GM19238 (cell line): ENCODE data around the gene CNTD1.
"Not testable (repeated sequence)": the region's sequence is repeated elsewhere in the genome, so short reads cannot be mapped to it uniquely, and the experiment has no call there.

ENCODE experiments used
- DNase-seq: peaks from one replicate; pipeline ENCODE4 v3.0.0; 2011; ENCODE audit warnings: low spot score; ENCODE audit not compliant: insufficient read length

Gene CNTD1, protein sequence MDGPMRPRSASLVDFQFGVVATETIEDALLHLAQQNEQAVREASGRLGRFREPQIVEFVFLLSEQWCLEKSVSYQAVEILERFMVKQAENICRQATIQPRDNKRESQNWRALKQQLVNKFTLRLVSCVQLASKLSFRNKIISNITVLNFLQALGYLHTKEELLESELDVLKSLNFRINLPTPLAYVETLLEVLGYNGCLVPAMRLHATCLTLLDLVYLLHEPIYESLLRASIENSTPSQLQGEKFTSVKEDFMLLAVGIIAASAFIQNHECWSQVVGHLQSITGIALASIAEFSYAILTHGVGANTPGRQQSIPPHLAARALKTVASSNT

GRCh38 chr17:42798383-42799380 is at the start of gene CNTD1, which contains the start of gene COA3:
CNTD1 (plus strand) TSS chr17:42798861; CDS start chr17:42799068, 207 bp downstream.
COA3 (minus strand) TSS chr17:42798704; CDS start chr17:42798681, 23 bp downstream.
- peak; percentile 93 for DNase-seq

GRCh38 chr17:42748908-42749798 is 49.5 kb upstream of the CNTD1 start:
- no peak for DNase-seq

DNA sequence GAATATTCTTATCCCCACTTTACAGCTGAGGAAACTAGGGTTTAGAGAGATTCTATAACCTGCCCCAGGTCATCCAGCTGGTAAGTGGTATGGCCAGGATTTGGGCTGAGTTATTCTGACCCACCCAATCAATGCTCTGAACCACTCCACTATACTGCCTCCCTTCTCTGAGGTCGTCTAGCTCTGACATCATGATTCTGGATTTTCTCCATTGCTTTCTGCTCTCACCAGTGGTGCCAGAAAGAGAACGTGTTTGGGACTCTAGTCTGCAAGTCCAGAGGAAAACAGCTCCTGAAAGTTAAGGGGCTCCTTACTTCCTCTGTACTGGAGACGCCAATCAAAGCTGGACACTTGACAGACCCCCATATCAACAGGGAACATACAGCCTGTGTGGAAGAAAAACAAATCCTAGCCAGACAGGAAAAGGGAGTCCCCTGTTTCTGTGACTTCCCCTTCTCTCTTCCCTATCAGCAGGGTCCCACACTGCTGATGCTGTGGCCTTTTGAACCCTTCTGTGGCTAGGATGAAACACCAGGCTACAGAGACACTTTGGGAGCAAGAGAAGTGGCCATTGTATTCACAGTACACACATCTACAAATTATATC is 47.8 kb upstream of the CNTD1 start:
- DNase-seq = no peak

DNA sequence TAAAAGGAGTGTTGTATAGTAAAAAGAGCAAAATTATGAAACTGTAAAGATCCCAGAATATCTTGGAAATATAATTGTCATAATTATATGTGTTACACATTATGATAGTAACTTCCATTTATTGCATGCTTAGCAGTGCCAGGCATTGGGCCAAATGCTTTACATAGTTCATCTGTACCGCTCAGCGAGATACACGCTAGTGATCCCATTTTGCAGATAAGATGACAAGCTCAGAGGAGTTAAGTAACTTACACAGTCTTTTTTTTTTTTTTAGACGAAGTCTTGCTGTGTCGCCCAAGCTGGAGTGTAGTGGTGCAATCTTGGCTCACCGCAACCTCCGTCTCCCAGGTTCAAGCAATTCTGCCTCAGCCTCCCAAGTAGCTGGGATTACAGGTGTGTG is 47.0 kb upstream of the CNTD1 start:
- DNase-seq = no peak

GRCh38 chr17:42754782-42755181 is 43.9 kb upstream of the CNTD1 start:
- DNase-seq = no peak

- no peak for DNase-seq
Observed at GRCh38 chr17:42759982-42760651, 38.5 kb upstream of the CNTD1 start.

DNA sequence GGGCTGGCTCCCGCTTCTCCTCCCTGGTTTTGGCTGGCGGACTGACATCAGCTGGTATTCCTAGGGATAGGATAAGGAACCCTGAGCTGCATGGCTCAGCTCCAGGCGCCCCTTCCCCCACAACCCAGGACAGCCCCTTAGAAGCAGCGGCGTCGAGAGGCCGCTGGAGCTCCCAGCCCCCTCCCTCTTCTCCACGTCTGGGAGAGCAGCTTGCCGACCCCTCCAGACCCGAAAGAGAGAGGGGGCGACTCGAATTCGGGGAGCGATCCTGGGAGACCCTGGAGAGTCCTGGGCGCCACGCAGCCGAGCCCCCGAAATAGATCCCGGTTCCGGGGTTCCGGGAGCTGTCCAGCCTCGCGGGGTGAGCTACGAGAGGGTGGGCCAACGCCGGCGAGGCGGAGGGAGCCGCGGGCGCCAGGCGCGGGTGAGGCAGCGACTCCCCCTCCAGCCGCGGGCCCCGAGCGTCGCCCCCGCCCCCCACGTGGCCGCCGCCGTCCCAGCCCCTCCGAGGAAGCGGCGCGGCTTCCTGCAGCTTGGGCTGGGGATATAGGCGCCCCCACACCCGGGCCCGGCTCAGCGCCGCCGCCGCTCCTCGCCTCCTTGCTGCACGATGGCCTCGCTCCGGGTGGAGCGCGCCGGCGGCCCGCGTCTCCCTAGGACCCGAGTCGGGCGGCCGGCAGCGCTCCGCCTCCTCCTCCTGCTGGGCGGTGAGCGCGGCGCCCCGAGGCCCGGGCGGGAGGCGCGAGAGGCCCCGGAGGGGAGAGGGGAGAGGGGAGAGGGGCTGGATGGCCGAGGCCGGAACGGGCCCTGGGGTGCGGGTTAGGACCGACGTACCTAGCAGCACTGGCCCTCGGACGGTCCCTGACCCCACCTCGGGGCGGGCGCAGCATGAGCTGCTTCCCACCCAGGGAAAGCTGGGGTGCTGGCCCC is 37.7 kb upstream of the CNTD1 start, which contains the start of gene RAMP2:
Gene RAMP2 (plus strand): TSS at position 576 of the 930 bp plus-strand sequence. CDS start 35 bp downstream, at position 611.
- no peak for DNase-seq

GRCh38 chr17:42761638-42762037 is 37.0 kb upstream of the CNTD1 start:
- no peak for DNase-seq

DNA sequence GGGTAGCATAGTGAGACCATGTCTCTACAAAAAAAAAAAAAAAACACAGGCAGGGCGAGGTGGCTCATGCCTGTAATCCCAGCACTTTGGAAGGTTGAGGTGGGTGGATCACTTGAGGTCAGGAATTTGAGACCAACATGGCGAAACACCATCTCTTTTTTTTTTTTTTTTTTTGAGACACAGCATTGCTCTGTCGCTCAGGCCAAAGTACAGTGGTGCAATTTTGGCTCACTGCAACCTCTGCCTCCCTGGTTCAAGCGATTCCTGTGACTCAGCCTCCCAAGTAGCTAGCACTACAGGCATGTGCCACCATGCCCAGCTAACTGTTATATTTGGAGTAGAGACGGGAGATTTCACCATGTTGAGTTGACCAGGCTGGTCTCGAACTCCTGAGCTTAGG is 32.5 kb upstream of the CNTD1 start:
- no peak for DNase-seq

- no peak for DNase-seq
Observed at GRCh38 chr17:42767512-42767911, 31.1 kb upstream of the CNTD1 start.

- not testable (repeated sequence) for DNase-seq
Observed at GRCh38 chr17:42768006-42768405, 30.7 kb upstream of the CNTD1 start.

DNA sequence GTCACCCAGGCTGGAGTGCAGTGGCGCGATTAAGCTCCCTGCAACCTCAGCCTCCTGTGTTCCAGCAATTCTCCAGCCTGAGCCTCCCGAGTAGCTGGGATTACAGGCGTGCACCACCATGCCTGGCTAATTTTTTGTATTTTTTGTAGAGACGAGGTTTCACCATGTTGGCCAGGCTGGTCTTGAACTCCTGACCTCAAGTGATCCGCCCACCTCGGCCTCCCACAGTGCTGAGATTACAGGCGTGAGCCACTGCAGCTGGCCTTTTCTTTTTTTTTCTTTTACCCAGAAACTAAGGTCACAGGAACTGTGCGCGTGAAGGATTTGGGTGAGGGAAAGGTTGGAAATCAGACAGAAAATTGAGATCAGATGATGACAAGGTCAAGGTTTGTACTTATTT is 28.7 kb upstream of the CNTD1 start:
- not testable (repeated sequence) for DNase-seq

- DNase-seq = no peak
Observed at GRCh38 chr17:42772945-42773289, 25.7 kb upstream of the CNTD1 start.

DNA sequence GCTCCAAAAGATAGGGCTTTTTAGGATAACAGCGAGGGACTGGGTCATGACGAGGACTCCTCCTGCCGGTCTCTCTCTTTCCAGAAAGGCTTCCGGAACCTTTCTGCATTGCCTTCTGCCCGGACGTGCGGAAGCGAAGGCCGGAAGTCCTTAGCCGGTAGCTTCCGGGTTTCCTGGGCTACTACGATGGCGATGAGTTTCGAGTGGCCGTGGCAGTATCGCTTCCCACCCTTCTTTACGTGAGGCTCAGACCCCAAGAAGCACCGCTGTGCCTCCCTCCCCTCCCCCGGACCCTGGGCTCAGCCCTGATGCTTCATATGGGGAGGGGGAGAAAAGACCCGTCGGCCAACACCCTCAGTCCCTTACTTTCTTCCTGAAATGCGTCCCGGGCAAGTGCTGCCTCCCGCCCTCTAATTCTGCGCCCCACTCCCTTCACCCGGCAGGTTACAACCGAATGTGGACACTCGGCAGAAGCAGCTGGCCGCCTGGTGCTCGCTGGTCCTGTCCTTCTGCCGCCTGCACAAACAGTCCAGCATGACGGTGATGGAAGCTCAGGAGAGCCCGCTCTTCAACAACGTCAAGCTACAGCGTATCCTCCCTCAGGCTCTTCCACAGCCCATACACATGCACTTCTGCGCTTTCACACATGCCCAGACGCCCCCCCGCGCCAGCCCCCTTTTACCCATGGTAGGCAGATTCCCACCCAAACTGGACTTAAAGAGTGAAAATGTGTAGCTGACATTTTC is 25.2 kb upstream of the CNTD1 start, which contains the start of gene VPS25:
Gene VPS25 (plus strand): TSS at position 160 of the 746 bp plus-strand sequence. CDS start 27 bp downstream, at position 187.
- peak; percentile 91 for DNase-seq

DNA sequence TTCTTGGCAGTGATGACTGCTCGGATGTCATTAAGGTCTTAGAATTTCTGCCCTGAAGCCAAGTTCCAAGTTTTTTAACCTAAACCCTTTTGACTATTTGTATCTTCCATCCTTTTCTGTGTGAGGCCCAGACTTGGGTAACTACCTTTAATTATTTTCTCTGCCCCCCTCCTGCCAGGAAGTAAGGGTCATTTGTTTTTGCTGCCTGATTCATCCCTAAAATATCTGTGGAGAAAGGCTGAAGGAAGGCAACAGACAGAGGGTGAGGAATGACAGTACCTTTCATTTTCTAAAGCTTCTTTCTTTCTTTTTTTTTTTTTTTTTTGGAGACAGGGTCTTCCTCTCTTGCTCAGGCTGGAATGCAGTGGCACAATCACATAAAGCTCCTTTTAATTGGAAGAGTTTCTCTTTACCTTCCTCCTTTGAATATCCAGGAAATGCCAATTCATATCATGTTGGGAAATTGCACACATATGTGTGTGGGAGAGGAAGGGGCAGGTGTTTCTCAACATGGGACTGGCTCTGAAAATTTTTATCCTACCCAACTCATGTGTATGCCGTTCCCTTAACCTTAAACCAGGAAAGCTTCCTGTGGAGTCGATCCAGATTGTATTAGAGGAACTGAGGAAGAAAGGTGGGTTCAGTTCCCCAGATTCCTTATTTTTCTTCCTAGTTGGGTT is 24.5 kb upstream of the CNTD1 start:
- DNase-seq = no peak

DNA sequence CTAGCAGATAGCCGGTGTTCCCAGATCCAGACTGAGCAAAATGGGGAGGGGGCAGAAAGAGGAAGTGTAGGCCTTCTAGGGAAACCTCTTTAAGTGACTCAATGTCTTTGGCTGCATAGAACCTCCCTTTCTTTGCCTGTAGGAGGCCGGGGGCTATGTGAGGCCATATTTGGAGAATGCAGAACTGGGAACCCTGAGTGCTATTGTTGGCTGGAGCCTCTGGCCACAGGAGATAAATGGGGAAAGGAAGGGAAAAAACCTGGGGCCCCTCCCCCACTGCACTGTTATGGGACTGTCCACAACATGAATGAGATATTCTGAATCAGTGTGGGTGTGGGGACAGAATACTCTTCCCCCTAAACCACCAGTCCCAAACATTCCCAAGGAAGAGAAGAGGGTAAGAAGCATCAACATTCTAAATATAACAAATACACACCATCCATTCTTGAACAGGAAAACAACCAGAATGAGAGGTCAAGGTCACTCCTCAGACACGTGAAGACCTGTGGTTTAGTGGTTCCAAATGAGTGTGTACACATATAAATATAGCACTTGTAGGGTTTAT is 23.0 kb upstream of the CNTD1 start:
- no peak for DNase-seq

DNA sequence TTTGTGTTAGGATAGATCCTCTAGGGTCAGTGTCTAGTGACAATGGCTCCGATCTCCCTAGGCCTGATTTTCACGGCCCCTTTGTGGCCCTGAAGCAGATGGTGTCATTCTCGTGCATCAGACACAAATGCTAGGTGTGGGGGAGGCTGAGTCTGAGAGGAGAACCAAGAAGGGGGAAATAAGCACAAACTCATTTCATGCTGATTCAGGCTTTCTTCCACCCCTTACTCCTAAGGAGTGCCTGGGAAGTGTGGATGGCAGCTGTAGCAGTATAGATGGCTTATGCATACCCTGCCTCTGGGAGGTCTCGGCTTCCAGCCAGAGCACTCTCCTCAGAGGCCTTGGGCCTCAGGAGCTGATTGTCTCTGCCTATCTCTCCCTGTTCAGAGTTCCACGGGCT is 20.1 kb upstream of the CNTD1 start:
- no peak for DNase-seq
